Activated CD8-positive, alpha-beta memory T cell treated with anti-CD3 and anti-CD28 coated beads, Interleukin-2, amount 50 U/mL, for 48 hours (primary cell): ENCODE results near the gene BBOX1.
"Not testable (repeated sequence)": the region's sequence is repeated elsewhere in the genome, so short reads cannot be mapped to it uniquely, and the experiment has no call there.

ENCODE experiments used
- DNase-seq: peaks from one replicate; pipeline ENCODE4 v3.0.0-alpha.2; 2020

BBOX1 gene, protein sequence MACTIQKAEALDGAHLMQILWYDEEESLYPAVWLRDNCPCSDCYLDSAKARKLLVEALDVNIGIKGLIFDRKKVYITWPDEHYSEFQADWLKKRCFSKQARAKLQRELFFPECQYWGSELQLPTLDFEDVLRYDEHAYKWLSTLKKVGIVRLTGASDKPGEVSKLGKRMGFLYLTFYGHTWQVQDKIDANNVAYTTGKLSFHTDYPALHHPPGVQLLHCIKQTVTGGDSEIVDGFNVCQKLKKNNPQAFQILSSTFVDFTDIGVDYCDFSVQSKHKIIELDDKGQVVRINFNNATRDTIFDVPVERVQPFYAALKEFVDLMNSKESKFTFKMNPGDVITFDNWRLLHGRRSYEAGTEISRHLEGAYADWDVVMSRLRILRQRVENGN

GRCh38 chr11:27040302-27041115, at the start of gene BBOX1:
BBOX1 (plus strand) TSS chr11:27040815; CDS start chr11:27055431, 14,616 bp downstream.
- no peak for DNase-seq

GRCh38 chr11:26992031-26992541, 48.5 kb upstream of the BBOX1 start:
- DNase-seq, result no peak

DNA sequence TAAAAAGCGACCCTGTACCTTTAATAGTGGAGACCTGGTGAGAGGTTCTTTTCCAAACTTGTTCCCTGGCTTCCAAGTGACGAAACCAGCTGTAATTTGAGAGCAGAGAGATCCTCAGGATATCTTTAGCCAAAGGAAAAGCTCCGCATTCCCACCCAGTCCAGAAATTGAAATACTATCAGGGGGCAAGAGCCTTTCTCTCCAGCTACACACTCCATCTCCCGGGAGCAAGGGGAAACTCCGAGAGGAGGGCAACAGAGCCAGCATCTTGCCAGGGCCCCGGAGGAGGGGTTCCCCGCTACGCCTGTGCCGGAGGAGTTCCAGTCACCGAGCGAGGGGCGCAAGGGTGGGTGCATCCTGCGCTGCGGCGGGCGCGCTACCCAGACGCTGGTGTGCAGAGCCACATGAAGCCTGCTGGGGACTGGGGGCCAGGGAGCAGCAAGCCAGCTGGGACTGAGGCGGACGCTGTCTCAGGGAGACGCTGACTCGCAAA, 46.6 kb upstream of the BBOX1 start, which contains the start of gene FIBIN:
FIBIN (plus strand) TSS at position 148 of the 493 bp plus-strand sequence. CDS start 415 bp downstream, outside the sequence.
- no peak for DNase-seq

- DNase-seq, result no peak
Measured at GRCh38 chr11:26994631-26995095, 46.0 kb upstream of the BBOX1 start.

- DNase-seq, result no peak
Measured at GRCh38 chr11:26995701-26996460, 44.7 kb upstream of the BBOX1 start.

GRCh38 chr11:26997378-26997777, 43.2 kb upstream of the BBOX1 start:
- no peak for DNase-seq

GRCh38 chr11:27001136-27001730, 39.4 kb upstream of the BBOX1 start:
- DNase-seq, result not testable (repeated sequence)

GRCh38 chr11:27002431-27002830, 38.2 kb upstream of the BBOX1 start:
- no peak for DNase-seq

DNA sequence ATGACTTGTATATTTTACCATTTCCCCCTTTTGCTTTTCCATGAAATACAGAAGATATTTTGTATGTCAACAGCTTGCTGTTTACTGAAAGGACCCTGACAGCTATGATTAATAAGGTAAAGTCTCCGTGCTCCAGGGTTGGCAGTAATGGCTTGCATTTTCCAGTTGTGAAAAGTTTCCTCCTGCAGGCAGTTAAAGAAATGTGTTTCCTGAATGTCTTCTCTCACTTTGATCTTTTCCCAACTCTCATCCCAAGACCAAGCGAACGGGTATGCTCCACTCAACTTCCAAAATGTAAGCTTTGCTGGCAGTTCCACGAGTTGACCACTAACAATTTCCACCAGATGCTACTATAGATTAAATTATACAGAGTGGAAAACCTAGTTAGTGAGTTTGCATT, 37.8 kb upstream of the BBOX1 start:
- DNase-seq, result no peak

- no peak for DNase-seq
Measured at GRCh38 chr11:27004103-27004502, 36.5 kb upstream of the BBOX1 start.

- DNase-seq, result no peak
Measured at GRCh38 chr11:27008811-27009535, 31.6 kb upstream of the BBOX1 start.

DNA sequence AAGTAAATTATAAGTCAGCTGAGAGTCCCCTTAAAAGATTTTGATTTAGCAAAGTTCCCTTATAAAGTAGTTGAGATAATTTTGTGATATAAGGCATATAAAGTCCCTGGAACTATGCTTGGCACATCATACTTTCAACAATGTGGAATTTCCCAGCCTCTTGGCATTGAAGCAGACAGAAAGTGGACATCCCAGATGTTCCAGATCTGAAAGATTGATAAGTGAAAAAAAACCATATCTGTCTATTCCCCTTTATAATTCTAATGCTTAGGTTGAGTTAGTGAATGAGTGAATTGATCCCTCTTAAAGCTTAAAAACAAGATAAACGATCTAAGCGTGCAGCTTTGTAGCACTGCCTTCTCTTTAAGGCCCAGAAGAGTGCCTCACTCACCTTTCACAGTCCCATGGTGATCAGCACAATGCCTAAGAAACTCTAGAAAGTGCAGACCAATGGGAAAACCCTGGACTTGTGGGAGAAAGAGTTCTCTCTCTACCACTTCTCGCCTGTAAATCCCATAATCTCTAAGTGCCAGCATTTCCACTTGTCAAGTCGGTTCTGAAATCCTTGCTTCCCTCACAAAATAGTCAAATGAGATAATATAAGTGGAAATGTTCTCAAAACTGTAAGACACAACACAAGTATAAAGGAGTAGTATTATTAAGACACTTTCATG, 28.9 kb upstream of the BBOX1 start:
- no peak for DNase-seq

DNA sequence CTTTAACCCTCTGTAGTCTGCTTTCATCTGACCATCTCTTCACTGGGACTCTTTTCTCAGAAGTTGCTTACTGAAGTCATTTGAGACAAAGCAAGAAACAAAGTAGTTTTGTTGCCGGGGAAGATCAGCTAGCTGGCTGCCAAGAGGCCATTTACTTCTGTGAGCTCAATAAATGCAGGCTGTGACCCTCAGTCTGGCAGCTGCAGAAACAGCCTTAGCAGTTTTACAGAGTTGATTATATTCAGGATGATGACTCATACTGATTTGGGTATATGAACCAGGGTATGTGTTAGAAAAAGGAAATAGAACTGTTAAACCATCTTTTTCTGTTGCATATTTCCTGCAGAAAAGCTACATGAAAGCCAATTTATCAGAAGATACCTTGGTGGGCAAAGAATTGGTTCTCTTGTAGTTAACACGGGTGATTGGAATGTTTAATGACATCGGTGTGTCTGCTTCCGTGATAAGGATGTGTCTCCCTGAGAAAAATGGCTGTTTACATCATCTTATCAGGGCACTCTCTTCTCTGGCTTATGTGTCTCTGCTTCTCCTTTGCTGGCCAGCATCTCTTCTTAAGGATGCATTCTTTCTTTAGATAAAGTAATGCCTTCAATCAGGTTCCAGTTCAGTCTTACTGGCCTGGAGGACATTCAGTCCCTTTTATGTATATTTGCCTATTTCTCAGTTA, 28.2 kb upstream of the BBOX1 start:
- no peak for DNase-seq

DNA sequence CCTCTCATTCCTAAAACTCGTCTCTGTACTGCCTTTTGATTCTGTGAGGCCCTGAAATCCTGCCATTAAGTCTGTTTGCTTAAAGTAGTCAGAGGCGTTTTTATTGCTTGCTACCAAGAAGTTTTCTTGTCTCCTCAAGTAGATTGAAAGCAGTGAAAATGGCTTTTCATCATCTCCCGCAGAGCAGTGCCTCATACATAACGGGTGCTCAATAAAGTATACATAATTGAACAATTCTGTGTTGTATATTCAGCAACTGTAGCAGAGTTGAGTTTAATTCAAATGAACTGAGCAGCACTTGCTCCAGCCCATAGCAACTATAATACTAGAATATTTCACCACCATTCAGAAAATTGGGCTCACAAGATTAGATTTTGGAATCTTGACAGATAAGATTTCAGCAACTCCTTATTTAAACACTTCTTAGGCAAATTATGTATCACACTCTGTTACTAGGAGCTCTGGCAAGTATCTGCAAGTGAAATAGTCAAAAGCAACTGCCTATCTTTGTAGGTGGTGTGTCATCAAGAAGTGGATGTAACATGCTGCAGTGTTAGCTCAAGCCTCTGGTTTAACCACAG, 26.7 kb upstream of the BBOX1 start:
- no peak for DNase-seq

DNA sequence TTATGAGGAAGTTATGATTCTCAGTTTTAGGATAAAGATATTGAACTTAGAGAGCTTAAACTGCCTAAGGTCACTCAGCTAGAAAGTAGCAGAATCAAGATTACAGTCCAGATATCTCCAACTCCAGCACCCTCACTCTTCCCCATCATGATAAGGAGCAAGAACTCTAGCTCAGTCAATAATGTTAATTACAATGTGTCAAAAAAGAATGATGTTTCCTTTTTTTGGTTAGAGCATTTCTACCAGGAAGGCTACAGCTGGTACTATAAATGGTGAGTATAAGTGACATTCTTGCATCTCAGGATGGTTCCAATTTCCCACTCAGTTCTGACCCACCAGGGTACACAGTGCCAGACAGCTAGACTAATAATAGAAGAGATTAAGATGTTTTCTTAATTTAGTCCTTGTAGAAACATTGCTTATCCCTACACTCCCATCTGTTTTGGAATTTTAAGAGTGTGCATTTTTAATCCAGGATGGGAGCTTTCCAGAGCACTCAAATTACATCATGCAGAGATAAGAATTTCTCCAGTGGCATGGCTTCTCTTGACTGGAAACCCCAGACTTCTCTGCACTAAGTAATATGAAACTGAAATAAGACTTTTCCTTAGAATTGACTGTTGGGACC, 21.6 kb upstream of the BBOX1 start:
- DNase-seq, result no peak

GRCh38 chr11:27020751-27021150, 19.9 kb upstream of the BBOX1 start:
- no peak for DNase-seq

DNA sequence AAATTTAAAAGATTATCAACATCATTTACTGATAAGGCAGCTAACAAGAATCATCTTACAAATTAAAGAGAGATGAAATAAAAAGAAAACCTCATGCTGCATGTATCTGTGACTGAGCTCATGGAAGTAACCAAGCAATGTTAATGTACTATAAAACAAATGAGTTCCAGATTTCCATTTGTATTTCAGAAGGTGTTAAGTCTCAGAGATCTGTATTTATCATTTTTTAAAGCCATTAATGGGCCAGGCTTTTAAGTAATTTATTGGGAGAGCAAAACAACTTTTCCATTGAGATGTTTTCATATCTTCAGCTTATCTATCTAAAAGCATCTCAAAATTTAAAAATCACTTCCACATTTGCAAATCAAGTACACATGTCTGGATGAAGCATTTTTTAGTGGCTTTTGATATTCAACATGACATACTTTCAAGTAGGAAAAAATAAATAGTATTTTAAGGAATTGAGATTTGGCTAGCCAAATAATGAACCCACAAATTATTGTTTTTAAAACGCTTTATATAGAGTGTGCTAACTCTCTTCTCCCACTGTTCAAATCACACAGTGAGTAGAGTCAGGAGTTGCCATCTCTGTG, 17.9 kb upstream of the BBOX1 start:
- DNase-seq, result no peak

GRCh38 chr11:27024865-27025264, 15.8 kb upstream of the BBOX1 start:
- no peak for DNase-seq
